B cell (primary cell): Measurements from ENCODE around the gene SLC39A13. TPM values are rescaled to one million over a fixed set of nuclear protein-coding genes. Genes with fewer than 3 reads are reported as not detected.

Source experiments
- ATAC-seq: fragments of 200-7000 bp; cut with Tn5 transposase; one replicate; pipeline ENCODE4 v1.10.0; 2021; ENCODE audit warnings: low read depth, mild to moderate bottlenecking, moderate number of reproducible peaks, moderate library complexity
- CTCF ChIA-PET: fragments of 350-600 bp; sonication (Branson Sonifier 250); formaldehyde crosslinking; loops from one replicate; lab custom pipeline; 2021; ENCODE audit warnings: antibody characterized with exemption, inconsistent platforms; lab: Charles Lee
- POLR2A ChIA-PET: fragments of 350-600 bp; sonication (Branson Sonifier 250); formaldehyde crosslinking; loops from one replicate; lab custom pipeline; 2021; ENCODE audit warnings: antibody characterized with exemption; lab: Charles Lee
- DNase-seq: peaks from one replicate; pipeline ENCODE4 v3.0.0; 2013
- H2AFZ ChIP-seq: 2 replicates; pipeline ENCODE4 v1.6.1; 2012; ENCODE audit warnings: mild to moderate bottlenecking, low read depth, low read length; ENCODE audit not compliant: insufficient read depth, poor library complexity, severe bottlenecking
- H3K27ac ChIP-seq, 2 donors: 1 replicate in 1 of 2; 2 replicates in 1 of 2; pipeline ENCODE4 v1.5.1; 2012 to 2013; ENCODE audit warnings: low read length in 2 of 2, mild to moderate bottlenecking in 2 of 2, moderate library complexity in 1 of 2
- H3K27me3 ChIP-seq, 4 experiments: fragments of 200-600 bp in 1 of 4; sonication (generic) in 1 of 4; replicated peaks in 1 of 4; 1 replicate in 2 of 4; 2 replicates in 2 of 4; pipeline versions ENCODE4 v1.6.1 to v1.7.0; 2013 to 2016; ENCODE audit warnings: low read length in 3 of 4, mild to moderate bottlenecking in 2 of 4, mixed read lengths in 1 of 4, moderate library complexity in 1 of 4; ENCODE audit not compliant: insufficient read depth in 4 of 4, control insufficient read depth in 3 of 4; ENCODE audit errors: control extremely low read depth in 1 of 4
- H3K36me3 ChIP-seq, 2 experiments: replicated peaks in 1 of 2; 1 replicate in 1 of 2; 2 replicates in 1 of 2; pipeline versions ENCODE4 v1.6.1 to v1.7.1; 2013; ENCODE audit warnings: low read length in 1 of 2; ENCODE audit not compliant: insufficient read depth in 2 of 2, control insufficient read depth in 1 of 2; ENCODE audit errors: control extremely low read depth in 1 of 2, extremely low read depth in 1 of 2
- H3K4me1 ChIP-seq, 2 donors: fragments of 200-600 bp in 1 of 2; sonication (generic) in 1 of 2; 1 replicate in 1 of 2; 2 replicates in 1 of 2; pipeline versions ENCODE4 v1.5.1 to v1.6.1; 2013 to 2017; ENCODE audit warnings: low read length in 2 of 2; ENCODE audit not compliant: control insufficient read depth in 2 of 2, insufficient read depth in 2 of 2
- H3K4me2 ChIP-seq: replicated peaks from 2 replicates; pipeline ENCODE3; 2012; ENCODE audit warnings: mild to moderate bottlenecking, low read depth, low read length; ENCODE audit not compliant: poor library complexity, severe bottlenecking
- H3K4me3 ChIP-seq, 5 experiments: fragments of 200-600 bp in 1 of 5; sonication (generic) in 1 of 5; 1 replicate in 3 of 5; 2 replicates in 2 of 5; pipeline versions ENCODE4 v1.5.1 to v1.7.0; 2011 to 2016; ENCODE audit warnings: low read length in 4 of 5, mild to moderate bottlenecking in 4 of 5, low read depth in 2 of 5, control low read depth in 1 of 5, moderate library complexity in 1 of 5; ENCODE audit not compliant: insufficient read depth in 1 of 5; ENCODE audit errors: control extremely low read depth in 1 of 5, extremely low read depth in 1 of 5
- H3K79me2 ChIP-seq: fragments of 200-600 bp; sonication (generic); one replicate; pipeline ENCODE4 v1.6.0; 2016; ENCODE audit warnings: low read length; ENCODE audit not compliant: control insufficient read depth, insufficient read depth
- H3K9ac ChIP-seq: fragments of 200-600 bp; sonication (generic); 2 replicates; pipeline ENCODE4 v1.6.1; 2017; ENCODE audit warnings: mild to moderate bottlenecking, low read length, moderate library complexity
- H3K9me3 ChIP-seq, 3 donors: one replicate each; pipeline versions ENCODE4 v1.6.1 to v1.7.1; 2013; ENCODE audit warnings: low read length in 2 of 3; ENCODE audit not compliant: control insufficient read depth in 2 of 3, insufficient read depth in 1 of 3; ENCODE audit errors: control extremely low read depth in 1 of 3
- H4K20me1 ChIP-seq: 2 replicates; pipeline ENCODE4 v1.6.0; 2012; ENCODE audit warnings: mild to moderate bottlenecking, low read length; ENCODE audit not compliant: insufficient read depth, control insufficient read depth, poor library complexity, severe bottlenecking
- H3K27ac Mint-ChIP-seq: one replicate; pipeline ENCODE4 v1.8.0; 2021; ENCODE audit warnings: mixed read lengths
- H3K27me3 Mint-ChIP-seq: one replicate; pipeline ENCODE4 v1.8.0; 2021; ENCODE audit warnings: mixed read lengths
- H3K4me1 Mint-ChIP-seq: one replicate; pipeline ENCODE4 v1.8.0; 2021; ENCODE audit warnings: mixed read lengths
- H3K4me3 Mint-ChIP-seq: one replicate; pipeline ENCODE4 v1.8.0; 2021; ENCODE audit warnings: mixed read lengths
- H3K9me3 Mint-ChIP-seq: one replicate; pipeline ENCODE4 v1.8.0; 2022; ENCODE audit warnings: mixed read lengths; ENCODE audit not compliant: insufficient read depth
- CTCF ChIP-seq: fragments of 200-600 bp; IDR thresholded peaks from one replicate; pipeline ENCODE4 v1.8.0; 2022; ENCODE audit warnings: antibody characterized with exemption, mild to moderate bottlenecking
- EZH2 ChIP-seq: IDR thresholded peaks from 2 replicates; pipeline ENCODE4 v1.6.1; 2012; ENCODE audit warnings: borderline replicate concordance, low read depth, mild to moderate bottlenecking, moderate library complexity, low read length; ENCODE audit not compliant: insufficient read depth, poor library complexity, severe bottlenecking
- WGBS: methylation state at CpG from one replicate; pipeline ENCODE4 v1.1.5; 2013; ENCODE audit warnings: missing lambda C conversion rate; ENCODE audit not compliant: insufficient coverage; 5-methylcytosine and 5-hydroxymethylcytosine counted together
- intact Hi-C: fragments of 100-400 bp; cut with micrococcal nuclease; formaldehyde crosslinking; loops from one replicate; pipeline ENCODE4 v1.10.0; 2022
- polyA plus RNA-seq: library from polyadenylated mRNA; depleted of rRNA; stranded (reverse); fragments of >200 nt; gene quantifications from 2 replicates; pipeline ENCODE4 v1.2.3, GENCODE V29; 2012
- total RNA-seq, 2 donors: library from RNA; stranded (reverse); fragments of 120-200 nt in 1 of 2; gene quantifications; 1 replicate in 1 of 2; 2 replicates in 1 of 2; pipeline versions ENCODE4 v1.2.3 to v1.2.4, GENCODE V29; 2013 to 2022

Gene SLC39A13
- total and polyA plus RNA-seq, 2 donors (not counting 1 experiment from before 2014, with no cell fraction given) = 33.0 to 55.7 TPM

DNA sequence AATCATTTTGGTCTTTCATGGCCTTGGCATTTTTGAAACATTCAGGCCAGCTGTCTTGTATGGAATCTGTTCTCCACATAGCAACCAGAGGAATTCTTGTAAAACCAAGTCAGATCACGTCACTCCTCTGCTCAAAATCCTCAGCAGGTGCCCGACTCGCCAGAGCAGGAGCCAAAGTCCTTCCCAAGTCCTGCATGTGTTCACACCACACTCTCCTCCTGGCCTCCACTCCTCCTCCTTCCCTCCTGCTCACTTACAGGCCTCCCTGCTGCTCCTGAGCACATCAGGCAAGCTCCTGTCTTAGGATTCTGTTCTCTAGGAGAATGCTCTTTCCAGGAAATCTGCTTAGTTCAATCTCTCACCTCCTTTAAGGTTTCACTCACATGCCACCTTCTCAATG, 24.8 kb downstream of the SLC39A13 start:
- H3K27ac ChIP-seq = no peak overlapping the region
- WGBS = 85% methylated on average over 3 of the region's 3 CpGs
- DNase-seq (no peak), ATAC-seq (no peak)
- H4K20me1 ChIP-seq = no peaks in the 10 kb centered on the region
- no peak overlapping the region for H2AFZ ChIP-seq
- ChIA-PET POLR2A (no interaction called here), CTCF (no interaction called here)
- intact Hi-C loops = no loop called here
- TF ChIP-seq EZH2 (no peak), CTCF (no peak)
- Mint-ChIP-seq H3K9me3 (no peaks in the 10 kb centered on the region), H3K27ac (no peak overlapping the region), H3K4me1 (no peaks in the 10 kb centered on the region), H3K27me3 (no peaks in the 10 kb centered on the region), H3K4me3 (no peak overlapping the region)
- no peak overlapping the region for H3K4me3 ChIP-seq
- H3K36me3 ChIP-seq = no peaks in the 10 kb centered on the region
- no peak overlapping the region for H3K9ac ChIP-seq
- no peak overlapping the region for H3K4me2 ChIP-seq
- H3K9me3 ChIP-seq = peaks cover 0 to 6% (median 0%) of the 10 kb centered on the region in 3 donors
- H3K27me3 ChIP-seq = no peaks in the 10 kb centered on the region
- H3K4me1 ChIP-seq = no peaks in the 10 kb centered on the region
- H3K79me2 ChIP-seq = no peaks in the 10 kb centered on the region

DNA sequence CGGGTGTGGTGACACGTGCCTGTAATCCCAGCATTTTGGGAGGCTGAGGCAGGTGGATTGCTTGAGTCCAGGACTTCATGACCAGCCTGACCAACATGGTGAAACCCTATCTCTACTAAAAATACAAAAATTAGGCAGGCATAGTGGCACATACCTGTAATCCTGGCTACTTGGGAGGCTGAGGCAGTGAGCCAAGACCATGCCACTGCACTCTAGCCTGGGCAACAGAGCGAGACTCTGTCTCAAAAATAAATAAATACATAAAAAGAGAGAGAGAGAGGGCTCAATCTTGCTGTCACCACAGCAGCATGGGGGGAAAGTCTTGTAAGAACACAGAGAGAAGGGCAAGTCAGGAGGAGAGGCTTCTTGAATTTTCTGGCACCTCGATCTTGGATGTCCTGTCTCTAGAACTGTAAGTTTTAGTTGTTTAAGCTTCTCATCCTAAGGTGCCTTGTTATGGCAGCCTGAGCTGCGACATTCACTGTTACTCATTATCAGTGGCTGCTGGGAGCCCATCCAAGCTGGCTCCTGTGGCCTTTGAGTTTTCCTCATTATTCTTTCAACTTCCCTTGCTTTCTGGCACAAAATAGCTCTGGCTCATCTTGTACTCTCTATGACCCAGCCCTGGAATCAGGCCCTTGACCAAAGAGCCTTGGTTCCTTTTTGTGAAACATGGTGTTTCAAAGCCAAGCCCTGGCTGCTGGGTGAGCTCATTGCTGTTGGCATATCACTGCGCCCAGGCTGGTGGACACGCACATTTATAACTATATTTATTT, 25.8 kb downstream of the SLC39A13 start:
- CTCF ChIA-PET = interaction anchor here (1.6 kb wide), 1 partner anchor 22 kb away, joined by 4 read pairs; no protein-coding TSS in a partner anchor
- no peaks in the 10 kb centered on the region for H3K4me1 ChIP-seq
- DNase-seq (no peak), ATAC-seq (no peak)
- H3K4me1 Mint-ChIP-seq = no peaks in the 10 kb centered on the region
- H3K79me2 ChIP-seq = no peaks in the 10 kb centered on the region
- H3K9me3 ChIP-seq = peaks cover 0 to 6% (median 0%) of the 10 kb centered on the region in 3 donors
- no peak overlapping the region for H3K4me3 Mint-ChIP-seq
- no peaks in the 10 kb centered on the region for H4K20me1 ChIP-seq
- H3K27ac ChIP-seq = no peak overlapping the region
- POLR2A ChIA-PET = interaction anchor here (0.7 kb wide), 1 partner anchor 109 kb away, joined by 3 read pairs; no protein-coding TSS in a partner anchor
- TF ChIP-seq CTCF (no peak), EZH2 (no peak)
- H3K9me3 Mint-ChIP-seq = no peaks in the 10 kb centered on the region
- no peak overlapping the region for H3K4me3 ChIP-seq
- no peaks in the 10 kb centered on the region for H3K27me3 Mint-ChIP-seq
- WGBS = 91% methylated on average over 6 of the region's 7 CpGs
- H3K27me3 ChIP-seq = no peaks in the 10 kb centered on the region
- H3K27ac Mint-ChIP-seq = no peak overlapping the region
- H2AFZ ChIP-seq = no peak overlapping the region
- intact Hi-C loops = no loop called here
- H3K4me2 ChIP-seq = no peak overlapping the region
- no peak overlapping the region for H3K9ac ChIP-seq
- no peaks in the 10 kb centered on the region for H3K36me3 ChIP-seq
